ENCODE data around the gene CACNG6.
A peak's percentile ranks its signal among the peaks of the same experiment; 100 is the strongest.

Gene CACNG6

DNA sequence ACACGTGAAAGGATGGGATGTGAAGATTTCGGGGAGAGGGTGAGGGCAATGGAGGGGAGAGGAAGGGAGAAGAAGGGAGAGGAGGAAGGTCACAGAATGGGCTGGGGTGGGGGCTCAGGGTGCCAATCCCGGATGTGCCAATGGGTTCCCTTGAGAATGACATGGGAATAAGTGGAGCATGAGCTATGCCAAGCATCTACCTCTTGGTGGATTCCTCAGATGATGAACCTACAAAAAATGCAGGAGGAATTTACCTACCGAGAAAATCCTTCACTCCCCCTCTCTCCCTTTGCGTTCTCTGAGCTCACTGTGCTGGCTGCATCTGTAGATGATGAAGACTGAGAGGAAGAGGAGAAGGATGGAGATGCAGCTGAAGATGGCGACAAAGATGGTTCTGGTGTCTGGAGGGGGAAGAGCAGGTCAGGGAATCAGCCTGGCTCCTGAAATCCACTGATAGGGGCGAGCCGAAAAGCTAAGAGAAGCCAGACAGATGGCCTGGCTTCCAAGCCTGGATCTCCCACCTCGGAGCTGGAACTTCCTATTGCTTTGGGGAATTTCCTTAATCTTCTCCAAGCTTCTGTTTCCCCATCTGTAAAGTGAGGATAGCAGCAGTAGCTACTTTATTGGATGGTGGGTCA is 50.7 kb downstream of the CACNG6 start:
- peak; percentile 54 for DNase-seq (ENCODE audit: low read depth, low spot score)

DNA sequence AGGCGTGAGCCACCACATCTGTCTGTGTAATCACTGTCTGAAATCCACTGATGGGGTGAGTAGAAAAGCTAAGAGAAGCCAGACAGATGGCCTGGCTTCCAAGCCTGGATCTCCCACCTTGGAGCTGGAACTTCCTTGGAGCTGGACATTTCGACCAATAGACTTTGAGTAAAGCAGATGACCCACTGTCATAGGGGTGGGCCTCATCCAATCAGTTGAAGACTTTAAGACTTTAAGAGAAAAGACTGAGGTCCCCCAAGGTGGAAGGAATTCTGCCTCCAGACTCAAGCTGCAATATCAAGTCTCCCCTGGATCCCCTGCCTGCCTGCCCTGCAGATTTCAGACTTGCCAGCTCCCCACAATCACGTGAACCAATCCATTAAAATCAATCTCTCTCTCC is 51.6 kb downstream of the CACNG6 start:
- DNase-seq (ENCODE audit: low read depth, low spot score): no peak

DNA sequence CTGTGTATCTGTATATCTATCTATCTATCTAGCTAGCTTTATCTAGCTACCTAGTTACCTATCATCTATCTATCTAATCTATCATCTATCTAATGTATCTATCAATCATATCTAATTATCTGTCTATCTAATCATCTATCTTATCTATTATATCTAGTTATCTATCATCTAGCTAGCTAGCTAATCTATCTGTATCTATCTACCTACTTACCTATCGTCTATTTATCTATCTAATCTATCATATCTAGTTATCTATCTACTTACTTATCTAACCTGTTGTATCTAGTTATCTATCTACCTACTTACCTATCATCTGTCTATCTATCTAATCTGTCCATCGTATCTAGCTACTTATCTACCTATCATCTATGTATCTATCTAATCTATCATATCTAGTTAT is 54.3 kb downstream of the CACNG6 start:
- DNase-seq (ENCODE audit: low read depth, low spot score): no peak

DNA sequence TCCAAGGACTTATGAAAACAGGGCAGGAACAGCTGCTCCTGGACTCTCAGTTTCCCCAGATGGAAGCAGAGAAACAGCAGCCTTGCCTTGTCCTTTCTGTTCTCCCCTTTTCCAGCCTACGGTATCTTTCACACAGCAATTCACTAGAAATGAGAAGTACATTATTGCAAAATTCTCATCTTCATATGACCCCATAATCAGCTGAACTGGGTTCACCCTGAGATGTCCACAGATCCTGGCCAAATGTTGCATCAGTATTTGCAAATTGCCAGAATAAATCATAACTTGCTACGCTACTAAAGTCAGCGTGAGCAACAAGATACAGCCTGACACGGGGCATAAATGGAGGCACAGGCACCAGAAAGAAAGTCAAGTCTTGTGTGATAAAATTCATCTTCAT is 56.2 kb downstream of the CACNG6 start:
- DNase-seq (ENCODE audit: low read depth, low spot score): no peak
